Measurements from ENCODE around the gene PRKAB2.
"Not testable (repeated sequence)": the region's sequence is repeated elsewhere in the genome, so short reads cannot be mapped to it uniquely, and the experiment has no call there.

PRKAB2 gene, protein sequence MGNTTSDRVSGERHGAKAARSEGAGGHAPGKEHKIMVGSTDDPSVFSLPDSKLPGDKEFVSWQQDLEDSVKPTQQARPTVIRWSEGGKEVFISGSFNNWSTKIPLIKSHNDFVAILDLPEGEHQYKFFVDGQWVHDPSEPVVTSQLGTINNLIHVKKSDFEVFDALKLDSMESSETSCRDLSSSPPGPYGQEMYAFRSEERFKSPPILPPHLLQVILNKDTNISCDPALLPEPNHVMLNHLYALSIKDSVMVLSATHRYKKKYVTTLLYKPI

DNA sequence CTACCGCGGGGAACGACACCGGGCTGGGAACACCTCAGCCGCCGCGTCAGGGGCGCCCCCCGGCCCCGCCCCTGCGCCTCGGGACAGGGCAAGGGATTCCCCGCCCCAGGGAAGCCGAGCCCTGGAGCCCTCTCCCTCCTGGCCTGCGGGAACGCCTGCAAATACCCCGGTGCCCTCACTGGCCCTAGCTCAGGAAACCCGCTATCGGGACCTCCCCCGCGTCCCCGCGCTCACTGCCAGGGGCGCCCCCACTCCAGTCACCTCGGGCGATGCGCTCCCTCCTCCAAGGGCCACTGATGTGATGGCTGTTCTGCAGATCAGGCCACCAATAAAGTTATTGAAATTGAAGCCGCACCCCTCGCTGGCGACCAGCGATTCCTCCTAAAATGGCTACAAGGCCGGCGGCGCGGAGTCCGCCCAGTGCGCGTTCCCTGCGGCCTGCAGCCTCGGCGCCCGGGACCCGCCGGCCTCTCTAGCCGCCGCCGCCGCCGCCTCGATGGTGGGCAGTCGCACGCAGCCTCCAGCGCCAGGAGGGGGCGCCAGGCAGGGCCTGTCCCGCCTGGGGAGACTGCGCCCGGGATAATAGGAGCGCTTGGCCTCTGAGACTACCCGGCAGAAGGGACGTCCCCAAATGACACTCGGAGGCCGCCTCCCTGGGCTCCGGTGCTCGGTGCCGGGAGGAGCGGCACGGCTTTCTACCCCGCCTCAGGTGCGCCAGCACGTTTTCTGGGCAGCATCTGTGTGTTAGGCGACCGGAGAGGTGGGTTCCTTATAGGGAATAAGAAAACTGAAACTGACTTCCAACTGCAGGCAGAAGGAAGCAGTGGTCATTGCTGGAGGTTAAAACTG is at the start of gene PRKAB2:
Gene PRKAB2 (minus strand): TSS at position 303 of the 849 bp plus-strand sequence. CDS start 326 bp downstream, outside the sequence.
- FAIRE-seq: peak; percentile 89
- peak; percentile 86 for DNase-seq (ENCODE audit: insufficient read length, low spot score)

DNA sequence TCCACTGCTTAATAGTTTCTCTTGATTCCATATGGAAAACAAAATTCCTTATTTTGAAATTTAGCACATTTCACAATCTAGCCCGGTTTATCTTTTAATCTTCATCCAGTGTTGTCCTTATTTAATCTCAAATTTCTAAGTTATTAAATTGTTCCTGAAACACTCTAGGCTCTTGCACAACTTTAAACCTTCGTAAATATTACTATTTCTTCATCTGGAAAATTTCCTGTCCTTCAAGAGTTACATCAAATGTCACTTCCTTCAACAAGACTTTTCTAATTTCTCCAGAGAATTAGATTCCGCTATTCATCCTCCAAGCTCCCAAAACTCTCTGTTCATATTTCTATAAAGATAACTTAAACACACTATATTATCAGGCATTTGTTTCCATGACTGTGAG is 46.3 kb upstream of the PRKAB2 start:
- no peak for FAIRE-seq

DNA sequence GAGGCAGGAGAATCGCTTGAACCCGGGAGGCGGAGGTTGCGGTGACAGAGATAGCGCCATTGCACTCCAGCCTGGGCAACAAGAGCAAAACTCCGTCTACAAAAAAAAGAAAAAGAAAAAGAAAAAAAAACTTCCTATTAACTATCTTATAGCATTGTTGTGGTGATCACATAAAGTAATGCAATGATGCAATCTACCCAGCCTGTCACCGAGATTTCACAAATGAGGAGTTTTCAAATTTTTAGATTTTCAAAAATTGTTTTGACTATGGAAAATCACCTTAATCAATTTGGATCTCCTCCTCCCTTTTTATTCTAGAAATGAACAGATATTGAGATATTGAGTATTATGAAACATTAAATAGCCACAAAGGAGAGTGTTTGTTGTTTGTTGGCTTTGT is 44.9 kb upstream of the PRKAB2 start:
- DNase-seq (ENCODE audit: insufficient read length, low spot score) (no peak), FAIRE-seq (no peak)

More for the DNA sequence above, 46.3 kb upstream of the PRKAB2 start:
- no peak for DNase-seq (ENCODE audit: insufficient read length, low spot score)

DNA sequence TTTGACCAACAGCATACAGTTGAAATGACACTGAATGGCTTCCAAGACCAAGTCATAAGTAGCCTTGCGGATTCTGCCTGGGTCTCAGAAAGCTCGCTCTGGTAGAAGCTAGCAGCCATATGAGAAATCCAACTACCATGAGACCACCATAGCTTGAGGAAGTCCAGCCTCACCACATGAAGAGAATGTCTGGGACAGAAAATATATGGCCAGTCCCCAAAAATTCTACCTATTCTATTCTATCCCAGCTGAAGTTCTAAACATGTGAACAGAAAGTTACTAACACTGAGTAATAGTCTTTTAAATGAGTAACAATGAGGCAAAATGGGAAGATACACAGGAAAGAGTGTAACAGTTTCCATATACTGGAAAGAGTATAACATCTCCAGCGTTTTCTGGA is 43.9 kb upstream of the PRKAB2 start:
- no peak for FAIRE-seq
- DNase-seq (ENCODE audit: insufficient read length, low spot score): no peak

DNA sequence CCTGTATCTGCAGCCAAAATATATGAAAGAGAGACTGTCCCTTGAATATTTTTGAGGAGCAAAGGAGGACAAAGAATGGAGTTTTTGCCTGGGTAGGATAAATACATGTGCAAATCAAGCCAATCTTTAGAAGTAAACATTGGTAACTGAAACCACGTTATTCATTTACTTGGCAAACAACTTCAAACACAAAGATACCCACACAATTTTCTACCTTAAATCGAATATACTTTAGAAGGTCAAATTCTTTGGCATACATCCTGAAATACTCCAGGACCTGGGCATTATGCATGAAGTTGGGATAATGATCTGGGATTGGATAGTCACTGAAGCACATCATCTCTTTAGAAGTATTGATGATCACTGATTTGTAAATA is 43.3 kb upstream of the PRKAB2 start:
- DNase-seq (ENCODE audit: insufficient read length, low spot score): no peak
- FAIRE-seq: no peak

DNA sequence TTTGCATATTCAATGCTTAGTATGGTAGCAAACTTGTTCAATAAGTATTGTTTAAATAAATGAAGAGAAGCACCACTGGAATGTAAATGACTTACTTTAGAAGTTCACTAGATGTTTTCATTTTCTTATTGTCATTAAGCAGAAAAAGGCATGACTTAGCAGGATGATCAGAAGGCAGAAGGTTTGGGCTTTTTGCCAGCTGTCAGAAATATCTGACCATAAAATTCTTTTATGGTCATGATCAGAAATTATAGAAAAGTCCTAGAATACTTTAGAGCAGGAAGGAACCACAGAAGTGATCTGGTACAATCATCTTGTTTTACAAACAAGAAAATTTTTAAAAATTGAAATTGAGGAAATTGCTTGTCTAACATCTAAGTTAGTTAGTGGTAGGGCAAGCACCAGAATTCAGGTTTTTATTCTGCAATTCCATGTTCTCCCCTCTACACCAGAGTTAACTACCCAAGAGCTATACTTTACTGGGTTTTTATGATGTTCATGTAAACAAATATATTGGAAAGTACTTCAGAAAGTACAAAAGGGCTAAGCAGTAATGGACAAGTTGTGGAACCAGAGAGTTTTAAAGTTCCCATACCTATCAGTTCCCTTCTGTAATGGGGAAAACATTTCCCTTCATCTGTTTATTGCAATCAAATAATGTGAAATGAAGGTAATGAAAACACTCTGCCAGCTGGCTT is 42.7 kb upstream of the PRKAB2 start:
- DNase-seq (ENCODE audit: insufficient read length, low spot score): no peak

DNA sequence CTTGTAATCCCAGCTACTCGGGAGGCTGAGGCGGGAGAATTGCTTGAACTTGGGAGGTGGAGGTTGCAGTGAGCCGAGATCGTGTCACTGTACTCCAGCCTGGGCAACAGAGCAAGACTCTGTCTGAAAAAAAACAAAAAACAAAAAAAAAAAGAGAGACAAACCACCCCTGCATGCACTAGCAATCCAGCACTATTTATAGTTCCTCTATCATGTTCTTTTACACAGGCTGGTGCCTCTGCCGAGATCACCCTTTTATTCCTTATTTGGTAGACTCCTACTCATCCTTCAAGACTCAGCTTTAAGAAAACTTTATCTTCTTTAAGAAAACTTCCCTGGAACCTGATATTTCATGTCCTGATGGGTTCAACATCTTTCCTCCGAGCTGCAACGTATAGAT is 42.1 kb upstream of the PRKAB2 start:
- FAIRE-seq (no peak), DNase-seq (ENCODE audit: insufficient read length, low spot score) (no peak)

More for the DNA sequence above, 42.7 kb upstream of the PRKAB2 start:
- no peak for FAIRE-seq

DNA sequence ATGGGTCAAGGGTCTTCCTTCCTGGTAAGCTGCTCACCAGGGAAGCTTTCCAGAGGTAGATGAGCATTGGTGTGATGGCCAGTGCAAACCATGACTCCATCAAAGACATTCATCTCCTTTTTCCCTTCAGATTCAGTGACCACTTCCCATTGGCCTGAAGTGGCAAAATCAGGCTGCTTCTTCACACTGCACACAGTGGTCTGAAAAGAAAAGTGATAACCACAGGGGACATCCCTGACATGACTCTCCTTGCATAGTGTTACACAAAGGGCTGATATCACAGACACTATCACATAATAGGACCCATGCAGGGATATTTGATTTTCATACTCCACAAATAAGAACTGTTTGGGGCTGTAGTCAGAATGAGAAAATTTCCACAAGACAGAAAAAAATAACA is 41.0 kb upstream of the PRKAB2 start:
- no peak for DNase-seq (ENCODE audit: insufficient read length, low spot score)

DNA sequence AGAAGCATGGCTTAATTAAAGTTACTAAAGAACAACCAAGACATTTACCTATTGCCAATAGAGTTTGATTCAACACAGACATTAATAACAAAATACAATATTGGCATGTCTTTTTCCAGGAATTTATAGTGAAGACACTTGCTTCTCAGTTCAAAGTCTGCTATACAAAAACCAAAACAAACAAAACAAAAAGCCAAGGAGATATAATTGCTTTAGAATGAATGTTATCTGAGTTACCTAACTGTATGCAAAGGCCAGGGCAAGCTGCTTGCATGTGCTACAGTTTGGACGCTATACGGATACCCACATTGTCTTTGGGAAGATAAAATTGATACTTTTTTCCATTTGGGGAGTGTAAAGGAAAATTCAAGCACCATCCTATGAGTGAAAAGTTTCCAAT is 39.3 kb upstream of the PRKAB2 start:
- DNase-seq (ENCODE audit: insufficient read length, low spot score) (no peak), FAIRE-seq (no peak)

More for the DNA sequence above, 41.0 kb upstream of the PRKAB2 start:
- no peak for FAIRE-seq

DNA sequence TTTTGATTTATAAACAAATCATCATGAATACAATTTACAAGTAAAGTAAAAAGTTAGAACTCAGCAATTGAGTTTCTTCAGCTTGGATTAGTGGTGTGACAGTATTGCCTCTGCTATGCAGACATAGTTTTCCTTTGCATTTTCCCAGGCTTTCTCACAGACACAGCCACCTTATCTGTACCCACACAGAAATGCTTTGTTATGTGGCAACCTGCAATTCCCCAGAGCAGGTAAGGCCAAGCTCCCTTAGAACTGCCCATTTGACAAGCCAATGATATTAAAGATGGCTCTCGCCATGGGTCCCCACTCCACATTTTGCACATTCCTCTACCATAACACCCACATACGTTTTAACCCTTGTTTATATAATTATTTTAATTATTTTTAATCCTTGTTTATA is 38.7 kb upstream of the PRKAB2 start:
- FAIRE-seq: no peak
- no peak for DNase-seq (ENCODE audit: insufficient read length, low spot score)

DNA sequence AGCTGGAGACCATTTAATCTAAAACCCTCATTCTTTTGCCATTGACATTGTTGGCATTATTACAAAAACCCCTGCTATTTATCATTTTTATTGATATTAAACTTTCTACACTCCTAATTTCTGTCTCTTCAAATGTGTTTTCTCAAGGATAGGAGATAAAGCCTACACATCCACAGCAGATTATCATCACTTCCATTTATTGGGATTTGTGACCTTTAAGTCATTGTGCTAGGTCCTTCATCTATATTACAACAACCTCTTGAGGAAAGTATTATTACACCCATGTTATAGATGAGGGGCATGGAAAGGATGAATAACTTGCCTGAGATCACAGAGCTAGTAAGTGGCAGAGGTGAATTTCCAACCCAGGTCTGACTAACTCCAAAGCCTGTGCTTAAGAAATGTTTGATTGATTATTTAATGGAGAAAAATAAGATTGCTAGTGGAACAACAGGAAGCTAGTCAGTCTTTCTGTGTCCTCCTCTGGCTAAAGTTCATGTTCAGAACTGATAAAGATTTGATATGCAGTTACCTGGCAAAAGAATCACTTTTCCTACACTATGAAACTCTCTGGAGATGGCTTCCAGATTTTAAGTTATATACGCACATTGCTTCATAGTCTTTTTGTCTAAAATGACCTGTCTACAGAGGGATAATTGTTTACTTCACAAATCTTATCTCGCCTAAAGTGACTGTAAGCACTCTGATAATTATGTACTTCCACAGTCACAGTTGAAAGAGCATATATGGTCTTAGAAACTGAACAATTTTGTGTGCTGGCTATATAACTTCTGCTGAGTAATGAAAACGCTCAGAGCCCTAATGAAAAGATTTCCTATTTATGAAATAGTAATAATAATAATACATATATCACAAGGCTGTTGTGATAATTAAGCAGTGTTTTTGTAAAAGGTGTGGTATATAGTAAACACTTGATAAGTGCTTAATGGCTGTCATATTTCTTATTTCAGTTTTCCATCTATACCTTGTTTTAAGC is 37.9 kb upstream of the PRKAB2 start:
- DNase-seq (ENCODE audit: insufficient read length, low spot score): no peak
- FAIRE-seq: no peak

DNA sequence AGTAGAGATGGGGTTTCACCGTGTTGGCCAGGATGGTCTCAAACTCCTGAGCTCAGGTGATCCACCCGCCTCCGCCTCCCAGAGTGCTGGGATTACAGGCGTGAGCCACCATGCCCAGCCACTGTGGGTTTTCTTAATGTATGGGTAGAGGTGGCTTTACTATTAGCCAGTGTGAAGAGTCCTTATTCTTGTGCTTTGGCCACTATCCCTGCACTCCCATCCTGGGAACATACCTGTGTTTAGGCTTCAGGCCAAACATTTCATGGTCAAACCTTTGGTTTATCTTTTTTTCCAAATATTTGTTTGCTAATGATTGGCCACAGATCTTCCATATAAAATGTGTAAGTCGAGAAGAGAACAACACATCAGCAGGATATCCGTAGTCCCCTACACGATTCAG is 36.3 kb upstream of the PRKAB2 start:
- no peak for FAIRE-seq

DNA sequence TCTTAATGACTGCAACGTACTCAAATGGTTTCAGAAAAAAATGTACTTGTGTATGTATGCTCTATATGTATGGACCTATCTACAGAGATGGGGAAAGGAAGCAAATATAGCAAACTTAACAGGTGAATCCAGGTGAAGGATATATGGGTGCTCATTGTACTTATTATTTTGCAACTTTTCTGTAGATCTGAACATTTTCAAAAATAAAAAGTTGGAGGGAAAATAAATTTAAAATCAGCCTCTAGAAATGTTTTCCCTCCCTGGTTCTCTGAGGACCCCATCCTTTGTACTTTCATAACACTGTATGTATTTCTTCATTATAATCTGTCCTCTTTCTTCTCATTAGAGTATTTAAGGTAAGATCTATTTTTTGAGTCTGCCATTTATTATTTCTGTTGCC is 34.9 kb upstream of the PRKAB2 start:
- FAIRE-seq (no peak), DNase-seq (ENCODE audit: insufficient read length, low spot score) (no peak)

More for the DNA sequence above, 36.3 kb upstream of the PRKAB2 start:
- DNase-seq (ENCODE audit: insufficient read length, low spot score): no peak

DNA sequence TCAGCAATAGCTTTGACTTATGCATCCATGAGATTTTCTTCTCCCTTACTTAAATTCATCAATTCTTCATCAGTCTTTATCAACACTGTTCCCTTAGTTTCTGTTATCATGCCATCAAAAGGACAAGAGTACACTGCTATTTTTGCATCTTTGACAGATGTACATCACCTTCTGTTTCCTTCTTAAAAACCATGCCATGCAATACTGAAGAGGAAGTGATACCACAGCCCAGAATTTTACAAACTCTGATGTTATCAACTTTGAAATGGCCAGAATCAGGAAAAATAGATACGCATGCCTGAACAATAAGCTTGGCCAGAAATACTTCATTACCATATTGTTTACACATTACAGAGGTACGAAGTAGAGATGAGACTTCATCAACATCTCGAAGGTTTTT is 31.8 kb upstream of the PRKAB2 start:
- DNase-seq (ENCODE audit: insufficient read length, low spot score) (no peak), FAIRE-seq (no peak)

DNA sequence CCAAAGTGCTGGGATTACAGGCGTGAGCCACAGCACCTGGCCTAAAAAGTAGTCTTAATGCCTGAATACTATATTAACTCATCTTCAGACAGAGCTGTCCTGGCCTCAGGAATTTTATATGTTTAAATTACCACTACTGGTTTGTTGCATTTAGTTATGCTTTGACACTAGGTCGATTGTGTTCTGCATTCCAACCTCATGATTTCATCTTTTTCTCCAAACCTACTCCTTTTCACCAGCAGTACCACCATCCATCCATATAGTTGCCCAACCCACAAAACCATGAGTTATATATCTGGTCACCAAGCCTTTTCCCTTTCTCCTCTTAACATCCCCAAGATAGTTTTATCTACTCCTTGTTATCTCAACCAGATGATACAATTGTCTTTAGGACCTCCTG is 30.3 kb upstream of the PRKAB2 start:
- no peak for FAIRE-seq
- no peak for DNase-seq (ENCODE audit: insufficient read length, low spot score)

DNA sequence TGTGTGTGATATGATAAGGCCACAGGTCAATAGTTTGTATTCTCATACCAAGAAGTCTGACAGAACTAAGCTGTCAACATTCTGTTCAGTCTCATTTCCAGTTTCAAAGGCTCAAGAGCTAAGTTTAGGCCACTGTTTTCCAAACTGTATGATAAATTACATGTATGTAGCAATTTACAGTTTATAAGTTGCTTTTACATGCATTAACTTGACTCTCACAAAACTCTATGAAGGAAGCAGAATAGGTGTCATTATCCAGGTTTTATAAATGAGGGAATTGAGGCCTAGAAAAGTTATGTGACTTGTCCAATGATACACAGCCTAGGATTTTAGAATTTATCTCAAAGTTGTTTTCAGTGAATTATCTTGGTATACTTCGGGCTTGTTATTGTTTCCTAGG is 29.5 kb upstream of the PRKAB2 start:
- DNase-seq (ENCODE audit: insufficient read length, low spot score): no peak
- no peak for FAIRE-seq

DNA sequence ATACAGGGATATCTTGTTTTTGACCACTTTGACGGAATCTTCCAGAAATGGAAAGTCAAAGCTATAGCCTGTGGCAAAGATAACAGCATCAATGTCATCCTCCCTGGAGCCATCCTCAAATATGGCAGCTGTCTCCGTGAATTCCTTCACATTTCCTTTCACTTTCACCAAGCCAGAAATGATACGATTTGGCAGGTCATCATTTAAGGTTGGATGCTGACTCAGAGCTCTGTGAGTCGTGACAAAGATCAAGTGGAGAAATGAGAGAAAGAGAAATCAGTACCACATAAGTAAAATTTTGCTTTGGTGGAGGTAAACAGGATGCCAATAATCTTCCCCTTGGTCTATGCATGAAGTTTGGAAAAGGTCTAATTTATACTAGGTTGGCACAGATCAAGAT is 29.0 kb upstream of the PRKAB2 start:
- FAIRE-seq (no peak), DNase-seq (ENCODE audit: insufficient read length, low spot score) (no peak)

DNA sequence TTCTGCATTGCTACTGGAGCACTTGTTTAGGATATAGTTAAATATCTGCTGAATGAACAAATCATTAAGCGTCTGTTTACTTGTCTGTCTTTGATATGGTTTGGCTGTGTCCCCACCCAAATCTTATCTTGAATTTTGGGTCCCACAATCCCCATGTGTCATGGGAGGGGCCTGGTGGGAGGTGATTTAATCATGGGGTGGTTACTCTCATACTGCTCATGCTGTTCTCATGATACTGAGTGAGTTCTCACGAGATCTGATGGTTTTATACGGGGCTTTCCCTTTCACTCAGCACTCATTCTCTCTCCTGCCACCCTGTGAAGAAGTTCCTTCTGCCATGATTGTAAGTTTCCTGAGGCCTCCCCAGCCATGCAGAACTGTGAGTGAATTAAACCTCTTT is 25.1 kb upstream of the PRKAB2 start:
- not testable (repeated sequence) for DNase-seq (ENCODE audit: insufficient read length, low spot score); FAIRE-seq

DNA sequence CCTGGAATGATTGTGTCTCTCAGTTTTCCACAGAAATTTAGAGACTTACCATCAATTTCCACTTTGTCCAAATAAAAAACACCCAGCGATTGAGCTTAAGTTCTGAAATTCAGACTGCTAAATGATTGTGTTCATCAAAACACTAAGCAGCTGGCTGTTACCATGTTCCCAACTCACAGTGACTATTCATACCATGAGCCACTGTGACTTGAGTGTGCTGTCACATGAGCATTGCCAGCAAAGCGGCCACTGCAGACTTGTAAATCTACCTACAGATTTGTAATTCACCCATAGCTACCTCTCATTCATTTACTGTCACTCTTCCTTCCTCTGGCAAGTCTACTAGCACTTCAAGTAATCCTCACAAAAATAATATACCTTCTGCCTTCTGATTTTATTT is 17.2 kb upstream of the PRKAB2 start:
- no peak for DNase-seq (ENCODE audit: insufficient read length, low spot score)
- FAIRE-seq: no peak

DNA sequence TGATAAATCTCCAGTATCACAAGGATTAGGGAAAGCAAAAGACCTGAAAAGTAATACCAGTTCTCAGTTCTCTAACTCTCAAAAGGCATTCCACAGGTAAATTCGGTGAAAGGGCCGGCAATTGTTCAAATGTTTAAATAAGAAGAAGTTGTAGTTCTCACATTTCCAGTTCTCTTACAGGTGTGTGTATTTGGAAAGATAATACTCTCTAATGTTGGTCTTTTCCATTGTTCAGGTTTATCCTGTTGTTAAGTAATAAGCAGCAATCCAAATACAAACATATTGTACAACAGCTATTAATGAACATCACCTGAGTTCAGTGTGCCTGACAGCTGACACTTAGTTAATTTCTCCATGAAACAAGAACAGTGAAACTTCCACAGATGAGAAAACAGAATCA is 13.2 kb upstream of the PRKAB2 start:
- FAIRE-seq (no peak), DNase-seq (ENCODE audit: insufficient read length, low spot score) (no peak)

Measured in GM19239 (cell line).